ENCODE measurements around the gene TCHP.

TCHP gene

DNA sequence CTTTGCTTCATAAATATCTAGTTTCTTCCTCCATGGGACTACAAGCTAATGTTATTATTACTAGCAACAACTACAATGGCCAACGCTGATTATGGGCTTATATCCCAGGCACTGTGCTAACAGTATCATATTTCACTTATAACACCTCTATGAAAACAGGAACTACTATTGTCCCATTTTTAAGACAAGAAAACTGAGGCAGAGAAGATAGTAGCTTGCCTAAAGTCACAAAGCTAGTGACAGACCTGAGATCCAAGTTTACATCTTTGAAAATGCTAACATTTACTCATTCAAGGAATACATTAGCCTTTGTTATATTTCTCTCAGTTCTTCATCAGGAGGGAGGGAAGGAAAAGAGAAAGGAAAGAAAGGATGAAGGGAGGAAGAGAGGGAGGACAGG, 63.3 kb downstream of the TCHP start:
- DNase-seq (ENCODE audit: low read depth): no peak

DNA sequence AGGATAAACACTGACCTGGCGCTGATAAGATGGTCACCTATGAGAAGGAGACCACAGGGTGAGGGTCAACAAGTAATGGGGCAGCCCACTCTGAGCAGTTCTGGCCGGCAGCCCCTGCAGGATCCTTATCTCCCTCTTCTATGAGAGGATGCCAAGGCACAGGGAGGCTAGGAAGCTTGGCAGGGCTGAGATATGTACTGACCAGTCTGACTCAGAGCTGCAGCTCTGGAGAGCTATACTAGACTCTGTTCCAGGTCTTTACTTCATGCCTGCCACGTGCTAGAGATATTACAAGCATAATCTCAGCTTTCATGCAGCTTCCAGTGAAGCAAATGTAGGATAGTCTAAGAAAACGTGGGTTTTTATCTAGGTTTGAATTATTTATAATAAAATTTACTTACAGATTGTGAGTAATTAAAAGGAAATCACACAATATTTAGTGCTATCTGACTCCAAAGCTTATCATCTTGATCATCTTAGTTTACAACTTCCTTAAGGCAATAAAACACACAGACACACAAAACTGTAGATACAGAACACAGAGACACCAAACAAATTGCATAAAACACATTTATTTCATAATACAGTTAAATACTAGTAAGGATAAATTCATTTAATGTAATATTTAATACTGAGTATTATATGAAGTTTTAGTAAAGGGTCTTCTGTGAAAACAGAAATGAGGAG, 63.8 kb downstream of the TCHP start:
- DNase-seq (ENCODE audit: low read depth): peak; percentile 87

DNA sequence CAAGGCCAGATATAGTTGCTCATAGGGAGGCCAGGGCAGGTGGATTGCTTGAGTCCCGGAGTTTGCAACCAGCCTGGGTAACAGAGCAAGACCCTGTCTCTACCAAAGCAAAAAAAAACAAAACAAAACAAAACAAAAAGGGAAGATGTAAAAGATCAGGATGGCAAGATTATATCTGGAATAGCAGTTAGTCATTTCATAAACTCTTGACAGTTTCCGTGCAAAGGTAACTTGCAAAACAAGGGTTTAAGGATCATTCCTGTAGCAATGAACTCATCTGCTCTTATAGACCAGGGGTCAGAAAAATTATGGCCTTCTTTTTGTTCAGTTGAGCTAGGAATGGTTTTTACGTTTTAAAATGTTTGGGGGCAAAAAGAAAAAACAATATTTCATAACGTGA, 66.5 kb downstream of the TCHP start:
- DNase-seq (ENCODE audit: low read depth): no peak

DNA sequence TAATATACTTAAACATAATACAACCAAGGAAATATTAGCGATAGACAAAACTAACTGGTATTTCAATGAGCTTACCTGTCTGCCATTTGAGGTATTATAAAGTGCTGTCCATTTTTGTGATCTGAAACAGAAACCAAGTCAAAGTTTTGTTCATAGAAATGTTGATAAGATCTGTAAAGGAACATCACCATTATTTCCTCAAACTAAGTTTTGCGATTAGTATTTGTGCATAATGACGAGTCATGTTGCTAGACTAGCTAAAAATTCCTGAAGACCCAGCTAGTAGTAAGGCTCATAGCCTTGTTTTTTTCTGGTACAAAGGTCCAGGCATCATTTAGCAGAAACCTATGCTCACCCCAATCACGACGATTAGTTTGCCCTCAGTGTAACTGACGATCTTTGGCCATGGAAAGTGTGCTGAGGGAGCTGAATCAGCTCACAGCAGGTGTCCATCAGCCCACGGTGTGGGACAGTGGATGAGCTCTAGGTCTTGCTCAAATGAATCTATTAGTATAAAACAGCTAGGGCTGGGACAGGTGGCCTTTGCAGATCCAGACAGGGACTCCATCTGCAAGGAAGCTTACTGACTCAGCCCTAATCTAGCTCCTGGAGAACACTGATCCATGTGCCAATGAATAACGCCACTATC, 67.4 kb downstream of the TCHP start:
- DNase-seq (ENCODE audit: low read depth): no peak
